HepG2 (cell line): ENCODE data around the gene CAMK2G. TPM values are rescaled to one million over a fixed set of nuclear protein-coding genes. Genes with fewer than 3 reads are reported as not detected.

Source experiments
- ATAC-seq: fragments of 200-7000 bp; cut with Tn5 transposase; 3 replicates; pipeline ENCODE4 v1.9.1; 2020; ENCODE audit warnings: mild to moderate bottlenecking, moderate library complexity
- BruUV-seq: library from RNA; stranded (reverse); fragments of 400-500 nt; replicated peaks from 2 replicates; lab custom pipeline; 2021; lab: Mats Ljungman, UMichigan
- CTCF ChIA-PET: fragments of 300-600 bp; formaldehyde crosslinking; extraction: SDS; loops from one replicate; lab custom pipeline; 2021; ENCODE audit warnings: low total read pairs, inconsistent platforms, low intra/inter-chr PET ratio; lab: Yijun Ruan, JAX
- POLR2A ChIA-PET: fragments of 350-600 bp; sonication (Branson Sonifier 250); formaldehyde crosslinking; loops from one replicate; lab custom pipeline; 2020; ENCODE audit warnings: antibody characterized with exemption, inconsistent platforms; lab: Yijun Ruan, JAX
- DNase-seq: peaks from one replicate; pipeline ENCODE4 v3.0.0-alpha.2; 2015; ENCODE audit warnings: low spot score
- FAIRE-seq: peaks from 3 replicates; lab custom pipeline; 2011; peaks lifted over from hg19 to GRCh38; lab: Jason Lieb, UNC
- H2AFZ ChIP-seq: one replicate; pipeline ENCODE4 v1.6.1; 2011; ENCODE audit warnings: low read length, inconsistent platforms
- H3K27ac ChIP-seq: fragments of 300-600 bp; 3 replicates; pipeline ENCODE4 v1.8.0; 2011; ENCODE audit warnings: mixed run types, mild to moderate bottlenecking, mixed read lengths, low read length, inconsistent platforms; ENCODE audit not compliant: insufficient read depth; ENCODE audit errors: extremely low read length
- H3K27me3 ChIP-seq, 2 experiments: fragments of 200-600 bp in 1 of 2; 2 replicates in 1 of 2; 3 replicates in 1 of 2; pipeline versions ENCODE4 v1.6.0 to v1.8.0; 2011; ENCODE audit warnings: low read length in 2 of 2, mild to moderate bottlenecking in 2 of 2, moderate library complexity in 2 of 2, inconsistent platforms in 1 of 2; ENCODE audit not compliant: insufficient read depth in 2 of 2, control insufficient read depth in 1 of 2
- H3K36me3 ChIP-seq, 2 experiments: fragments of 200-600 bp in 1 of 2; replicated peaks in 1 of 2; 2 replicates in 1 of 2; 3 replicates in 1 of 2; pipeline versions ENCODE4 v1.5.1 to v1.8.0; 2011; ENCODE audit warnings: low read length in 2 of 2, inconsistent platforms in 1 of 2; ENCODE audit not compliant: insufficient read depth in 2 of 2, control insufficient read depth in 1 of 2
- H3K4me1 ChIP-seq: 2 replicates; pipeline ENCODE4 v1.5.1; 2012; ENCODE audit warnings: low read length, inconsistent platforms; ENCODE audit not compliant: insufficient read depth
- H3K4me2 ChIP-seq: 2 replicates; pipeline ENCODE4 v1.6.0; 2011; ENCODE audit warnings: low read depth, low read length, inconsistent platforms
- H3K4me3 ChIP-seq, 3 experiments: fragments of 200-600 bp in 1 of 3; sonication (generic), shearing (Covaris generic) in 1 of 3; replicated peaks in 1 of 3; 2 replicates each; pipeline ENCODE4 v1.5.1; 2011 to 2016; ENCODE audit warnings: low read length in 3 of 3, inconsistent platforms in 2 of 3, low read depth in 2 of 3, mild to moderate bottlenecking in 2 of 3, control low read depth in 1 of 3, mixed read lengths in 1 of 3; ENCODE audit not compliant: insufficient read depth in 1 of 3
- H3K79me2 ChIP-seq: one replicate; pipeline ENCODE4 v1.6.1; 2011; ENCODE audit warnings: low read length, inconsistent platforms; ENCODE audit not compliant: insufficient read depth
- H3K9ac ChIP-seq: 2 replicates; pipeline ENCODE4 v1.6.0; 2011; ENCODE audit warnings: mild to moderate bottlenecking, low read depth, low read length, inconsistent platforms; ENCODE audit not compliant: insufficient read depth
- H3K9me3 ChIP-seq: 2 replicates; pipeline ENCODE4 v1.5.1; 2012; ENCODE audit warnings: mild to moderate bottlenecking, low read length
- H4K20me1 ChIP-seq: 2 replicates; pipeline ENCODE4 v1.6.0; 2011; ENCODE audit warnings: inconsistent platforms, mild to moderate bottlenecking, low read length, moderate library complexity; ENCODE audit not compliant: insufficient read depth
- DR1 ChIP-seq: sonication (generic); formaldehyde crosslinking; IDR thresholded peaks from 2 replicates; pipeline ENCODE4 v1.8.0; 2021; ENCODE audit warnings: mild to moderate bottlenecking, missing genetic modification reagents, inconsistent platforms
- EED ChIP-seq: sonication (generic); formaldehyde crosslinking; IDR thresholded peaks from 2 replicates; pipeline ENCODE4 v1.5.0; 2020; ENCODE audit warnings: mild to moderate bottlenecking, missing genetic modification reagents
- HNRNPK ChIP-seq: fragments of 200-400 bp; formaldehyde crosslinking; IDR thresholded peaks from 2 replicates; pipeline ENCODE4 v1.6.1; 2018; ENCODE audit warnings: low read length, low read depth, moderate library complexity, mild to moderate bottlenecking; ENCODE audit not compliant: poor library complexity, severe bottlenecking
- HOXD1 ChIP-seq: sonication (generic); formaldehyde crosslinking; IDR thresholded peaks from 2 replicates; pipeline ENCODE4 v1.5.0; 2020; ENCODE audit warnings: missing genetic modification reagents
- JUNB ChIP-seq: sonication (generic); formaldehyde crosslinking; IDR thresholded peaks from 2 replicates; pipeline ENCODE4 v1.8.0; 2022; ENCODE audit warnings: missing genetic modification reagents, mild to moderate bottlenecking, borderline replicate concordance
- KMT2B ChIP-seq: IDR thresholded peaks from 2 replicates; pipeline ENCODE4 v1.6.1; 2016; ENCODE audit warnings: missing genetic modification reagents, missing compliant biosample characterization
- TEAD2 ChIP-seq: sonication (generic); formaldehyde crosslinking; IDR thresholded peaks from 2 replicates; pipeline ENCODE4 v1.9.0; 2021; ENCODE audit warnings: missing genetic modification reagents
- ZBTB21 ChIP-seq: sonication (generic); formaldehyde crosslinking; IDR thresholded peaks from 2 replicates; pipeline ENCODE4 v1.4.0; 2020; ENCODE audit warnings: missing genetic modification reagents
- ZC3H13 ChIP-seq: sonication (generic); formaldehyde crosslinking; IDR thresholded peaks from 2 replicates; pipeline ENCODE4 v1.8.1; 2023; ENCODE audit warnings: mild to moderate bottlenecking, missing genetic modification reagents, moderate library complexity
- ZFP36L1 ChIP-seq: sonication (generic); formaldehyde crosslinking; IDR thresholded peaks from 2 replicates; pipeline ENCODE4 v1.8.0; 2022; ENCODE audit warnings: mild to moderate bottlenecking, missing genetic modification reagents, moderate library complexity
- ZNF484 ChIP-seq: sonication (generic); formaldehyde crosslinking; IDR thresholded peaks from 2 replicates; pipeline ENCODE4 v1.5.1; 2020; ENCODE audit warnings: mild to moderate bottlenecking, low read depth, missing genetic modification reagents, borderline replicate concordance
- ZNF569 ChIP-seq: sonication (generic); formaldehyde crosslinking; IDR thresholded peaks from 2 replicates; pipeline ENCODE4 v1.5.0; 2020; ENCODE audit warnings: mild to moderate bottlenecking, missing genetic modification reagents, moderate library complexity, borderline replicate concordance
- ZNF7 ChIP-seq: IDR thresholded peaks from 2 replicates; pipeline ENCODE4 v1.6.1; 2016; ENCODE audit warnings: missing biosample characterization, missing genetic modification reagents
- ZNF790 ChIP-seq: sonication (generic); formaldehyde crosslinking; IDR thresholded peaks from 2 replicates; pipeline ENCODE4 v1.8.0; 2022; ENCODE audit warnings: missing genetic modification reagents, mild to moderate bottlenecking, borderline replicate concordance
- WGBS: methylation state at CpG from one replicate; pipeline ENCODE4 v1.1.6; 2017; ENCODE audit warnings: low lambda C conversion rate; 5-methylcytosine and 5-hydroxymethylcytosine counted together
- in situ Hi-C: cut with HindIII; loops from 2 replicates; pipeline ENCODE4 v1.10.0; 2017; ENCODE audit warnings: low pct_unique_long_range_greater_than_20kb; ENCODE audit not compliant: extremely low pct_ligation_motif_present
- intact Hi-C: fragments of 100-400 bp; cut with micrococcal nuclease; formaldehyde crosslinking; loops from one replicate; pipeline ENCODE4 v1.10.0; 2022; ENCODE audit not compliant: unreplicated experiment
- polyA plus RNA-seq, 8 experiments: library from polyadenylated mRNA; depleted of rRNA in 3 of 8; stranded (reverse) in 7 of 8; unstranded in 1 of 8; fragments of >200 nt; fragmentation: Illumina TruSeq in 4 of 8; extraction: Trizol in 4 of 8; gene quantifications; 2 replicates each; pipeline versions ENCODE4 v1.2.1 to v1.2.3, GENCODE V29; 2011 to 2016; ENCODE audit warnings: low read depth in 4 of 8, missing spikeins in 1 of 8, mixed read lengths in 1 of 8; ENCODE audit not compliant: insufficient read depth in 1 of 8
- total RNA-seq, 5 experiments: library from RNA; depleted of rRNA; stranded (reverse); fragments of >200 nt; fragmentation: Illumina TruSeq; extraction: Trizol; gene quantifications; 2 replicates each; pipeline ENCODE4 v1.2.3, GENCODE V29; 2016; ENCODE audit warnings: low read depth in 1 of 5

The CAMK2G gene
- total and polyA plus RNA-seq, 2 of the 13 experiments (the other 11 are each of a cell fraction or from before 2014, with no cell fraction given): 15.9 to 18.8 TPM

DNA sequence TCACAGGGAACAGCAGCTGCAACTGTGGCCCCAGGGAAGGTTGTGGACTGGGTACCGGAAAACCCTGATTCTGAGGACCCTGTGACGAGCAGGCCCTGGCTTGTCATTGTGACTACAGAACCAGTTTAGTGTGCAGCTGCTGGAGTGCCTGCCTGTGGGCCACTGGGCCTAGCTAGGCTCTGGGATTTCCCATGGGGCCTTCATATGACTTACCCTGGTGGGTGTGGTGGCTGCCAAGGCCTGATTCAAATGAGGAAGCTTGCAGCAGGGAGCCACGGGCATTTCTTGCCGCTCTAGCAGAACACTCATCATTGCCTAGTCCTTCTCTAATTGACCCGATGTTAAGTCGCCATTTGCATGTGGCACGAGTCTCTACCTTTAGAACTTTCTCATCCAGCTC lies 14.7 kb upstream of the CAMK2G start (continued):
- no peak for TF ChIP-seq HNRNPK
- TF ChIP-seq, all 625 proteins: peak for 0

DNA sequence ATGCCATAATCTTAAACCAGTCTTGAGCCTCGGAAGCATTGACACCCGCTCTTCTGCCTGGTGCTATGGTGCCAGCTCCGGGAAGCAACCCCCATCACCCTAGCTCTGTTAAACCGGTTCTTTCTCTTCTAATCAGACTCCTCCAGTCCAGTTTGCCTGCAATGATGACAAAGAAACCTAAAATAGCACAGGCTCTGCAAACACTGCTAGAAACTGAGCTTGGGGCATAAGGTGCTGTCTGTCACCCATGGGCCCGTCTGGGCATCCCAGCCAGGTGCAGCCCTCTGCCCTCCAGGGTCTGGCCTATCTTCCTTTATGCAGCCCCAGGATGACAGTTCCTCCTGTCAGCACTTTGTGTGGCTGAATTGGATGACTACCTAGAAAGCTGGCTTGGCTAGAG lies 14.2 kb upstream of the CAMK2G start:
- Histone ChIP-seq H2AFZ (no peak overlapping the region), H3K27ac (no peak overlapping the region), H3K27me3 (peaks cover 4 to 14% of the 10 kb centered on the region in 2 experiments; a peak in 4 of 5 replicates), H3K4me2 (no peak overlapping the region), H4K20me1 (no peaks in the 10 kb centered on the region), H3K36me3 (no peaks in the 10 kb centered on the region), H3K4me3 (no peak overlapping the region), H3K4me1 (peaks cover 28% of the 10 kb centered on the region), H3K79me2 (no peaks in the 10 kb centered on the region), H3K9ac (no peak overlapping the region), H3K9me3 (no peaks in the 10 kb centered on the region)
- FAIRE-seq: no peak
- BruUV-seq: no TSS peak
- 50% methylated on average over 4 of the region's 5 CpGs for WGBS
- in situ Hi-C loops (loop anchor here (5.0 kb wide), 2 partner anchors 49 to 194 kb away; no protein-coding TSS in a partner anchor), intact Hi-C loops (no loop called here)
- no peak for TF ChIP-seq DR1 (CRISPR knock-in tag)
- no peak for TF ChIP-seq ZBTB21 (CRISPR knock-in tag)
- ChIA-PET CTCF (no interaction called here), POLR2A (no interaction called here)
- DNase-seq: no peak
- no peak for ATAC-seq

DNA sequence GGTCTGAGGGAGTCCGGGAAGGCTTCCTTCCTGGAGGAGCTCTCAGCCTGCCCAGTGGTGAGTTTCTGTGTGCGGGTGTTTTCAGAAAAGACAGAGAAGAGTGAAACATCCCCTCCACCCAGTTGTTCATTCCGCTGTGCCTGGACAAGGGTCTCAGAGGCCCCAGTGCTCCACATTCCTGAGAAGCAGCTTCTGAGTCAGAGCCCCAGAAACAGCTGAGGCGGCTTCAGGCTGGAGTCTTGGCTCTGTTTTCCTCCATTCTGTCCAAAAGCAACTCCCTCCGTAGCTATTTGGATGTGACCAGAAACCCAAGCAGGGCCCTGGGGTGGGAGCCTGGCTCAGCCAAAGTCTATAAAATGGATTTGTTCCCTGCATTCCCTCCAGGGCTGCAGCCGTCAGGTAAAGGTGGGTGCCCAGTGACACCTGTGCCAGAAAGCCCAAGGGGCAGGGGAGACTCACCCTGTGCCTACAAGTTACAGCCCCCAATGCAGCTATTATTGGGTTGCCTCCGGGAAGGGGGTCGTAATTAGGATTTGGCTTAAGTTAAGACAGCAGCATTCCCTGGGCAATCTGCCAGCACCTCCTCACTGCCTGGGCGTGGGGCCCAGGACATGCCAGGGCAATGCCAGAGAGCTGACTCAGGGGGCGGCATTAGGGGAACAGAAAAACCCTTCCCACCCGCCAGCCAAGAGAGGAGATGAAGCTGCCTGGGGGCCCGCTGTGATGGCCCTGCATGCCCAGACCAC lies 13.1 kb upstream of the CAMK2G start:
- peaks cover 20% of the 10 kb centered on the region for H3K4me1 ChIP-seq
- FAIRE-seq: no peak
- H3K4me3 ChIP-seq: no peak overlapping the region

More for the DNA sequence above, 13.1 kb upstream of the CAMK2G start:
- POLR2A ChIA-PET: no interaction called here
- no peak for DNase-seq
- no peaks in the 10 kb centered on the region for H3K36me3 ChIP-seq
- no TSS peak for BruUV-seq
- no peaks in the 10 kb centered on the region for H3K79me2 ChIP-seq
- no peak for ATAC-seq
- CTCF ChIA-PET: interaction anchor here (3.2 to 3.8 kb wide), 2 partner anchors 53 to 70 kb away, joined by 19 to 60 read pairs; no protein-coding TSS in a partner anchor
- H2AFZ ChIP-seq: no peak overlapping the region
- 48% methylated on average over 4 of the region's 12 CpGs for WGBS
- TF ChIP-seq ZNF569 (CRISPR knock-in tag) (no peak), ZNF484 (CRISPR knock-in tag) (no peak), KMT2B (no peak), ZNF790 (CRISPR knock-in tag) (no peak), TEAD2 (CRISPR knock-in tag) (no peak), HOXD1 (no peak), ZNF7 (CRISPR knock-in tag) (no peak), ZFP36L1 (CRISPR knock-in tag) (no peak), ZC3H13 (CRISPR knock-in tag) (no peak), JUNB (CRISPR knock-in tag) (no peak), EED (no peak)
- H3K27me3 ChIP-seq: peaks cover 2 to 10% of the 10 kb centered on the region in 2 experiments; a peak in 4 of 5 replicates
- no peaks in the 10 kb centered on the region for H4K20me1 ChIP-seq
- intact Hi-C loops (loop anchor here (2.0 kb wide), 2 partner anchors 15 to 193 kb away; no protein-coding TSS in a partner anchor), in situ Hi-C loops (loop anchor here (5.0 kb wide), 2 partner anchors 50 to 195 kb away; no protein-coding TSS in a partner anchor)
- peak overlapping the region; percentile 33; the same call in 1 of the 2 replicates for H3K4me2 ChIP-seq
- no peak overlapping the region for H3K9ac ChIP-seq
- no peak overlapping the region for H3K27ac ChIP-seq
- H3K9me3 ChIP-seq: no peaks in the 10 kb centered on the region
